Caco-2 (cell line): ENCODE measurements around the gene SLC29A3. TPM values are rescaled to one million over a fixed set of nuclear protein-coding genes. Genes with fewer than 3 reads are reported as not detected.
A peak's percentile ranks its signal among the peaks of the same experiment; 100 is the strongest.

ENCODE experiments used
- BruUV-seq: library from RNA; stranded (reverse); fragments of 400-500 nt; replicated peaks from 2 replicates; lab custom pipeline; 2021; lab: Mats Ljungman, UMichigan
- CTCF ChIA-PET: fragments of 300-600 bp; sonication (Branson Sonifier 250); formaldehyde crosslinking; loops from one replicate; lab custom pipeline; 2022; ENCODE audit warnings: antibody characterized with exemption; lab: Charles Lee
- POLR2A ChIA-PET: fragments of 300-600 bp; sonication (Branson Sonifier 250); formaldehyde crosslinking; loops from one replicate; lab custom pipeline; 2022; ENCODE audit warnings: antibody characterized with exemption; lab: Charles Lee
- DNase-seq, 2 experiments: peaks; one replicate each; pipeline versions ENCODE4 v3.0.0 to v3.0.0-alpha.2; 2020 to 2022
- H3K27me3 ChIP-seq: replicated peaks from 2 replicates; pipeline ENCODE4 v1.6.0; 2011; ENCODE audit warnings: low read length; ENCODE audit not compliant: control insufficient read depth, insufficient read depth
- H3K36me3 ChIP-seq: 2 replicates; pipeline ENCODE4 v1.5.1; 2011; ENCODE audit warnings: low read length; ENCODE audit not compliant: control insufficient read depth, insufficient read depth
- H3K4me1 ChIP-seq: fragments of 250-450 bp; sonication (Bioruptor Pico); 2 replicates; pipeline ENCODE4 v1.5.1; 2020; ENCODE audit warnings: mild to moderate bottlenecking
- H3K4me3 ChIP-seq: 2 replicates; pipeline ENCODE4 v1.5.1; 2011; ENCODE audit warnings: low read depth, mild to moderate bottlenecking, control low read depth, low read length
- H3K9me3 ChIP-seq: fragments of 250-450 bp; sonication (Bioruptor Pico); 2 replicates; pipeline ENCODE4 v1.5.1; 2020; ENCODE audit warnings: mild to moderate bottlenecking, moderate library complexity
- H3K27ac Mint-ChIP-seq: one replicate; pipeline ENCODE4 v1.8.0; 2022; ENCODE audit warnings: mixed read lengths; ENCODE audit not compliant: unreplicated experiment
- H3K27me3 Mint-ChIP-seq: one replicate; pipeline ENCODE4 v1.8.0; 2022; ENCODE audit warnings: mixed read lengths; ENCODE audit not compliant: insufficient read depth, unreplicated experiment
- H3K36me3 Mint-ChIP-seq: one replicate; pipeline ENCODE4 v1.8.0; 2022; ENCODE audit warnings: mild to moderate bottlenecking, mixed read lengths; ENCODE audit not compliant: insufficient read depth, unreplicated experiment
- H3K4me1 Mint-ChIP-seq: one replicate; pipeline ENCODE4 v1.8.0; 2022; ENCODE audit warnings: low read depth, mixed read lengths; ENCODE audit not compliant: unreplicated experiment
- H3K4me3 Mint-ChIP-seq: one replicate; pipeline ENCODE4 v1.8.0; 2022; ENCODE audit warnings: mild to moderate bottlenecking, moderate library complexity, mixed read lengths; ENCODE audit not compliant: unreplicated experiment
- H3K9me3 Mint-ChIP-seq: one replicate; pipeline ENCODE4 v1.8.0; 2022; ENCODE audit warnings: mixed read lengths; ENCODE audit not compliant: unreplicated experiment
- CTCF ChIP-seq, 2 experiments: fragments of 200-600 bp in 1 of 2; IDR thresholded peaks; 1 replicate in 1 of 2; 2 replicates in 1 of 2; pipeline versions ENCODE4 v1.5.1 to v1.8.0; 2011 to 2022; ENCODE audit warnings: antibody characterized with exemption in 1 of 2, control low read depth in 1 of 2, inconsistent platforms in 1 of 2, low read depth in 1 of 2, low read length in 1 of 2, mild to moderate bottlenecking in 1 of 2, moderate library complexity in 1 of 2; ENCODE audit not compliant: insufficient read depth in 1 of 2, severe bottlenecking in 1 of 2, unreplicated experiment in 1 of 2
- intact Hi-C: fragments of 100-400 bp; cut with micrococcal nuclease; formaldehyde crosslinking; loops from one replicate; pipeline ENCODE4 v1.10.0; 2022; ENCODE audit not compliant: unreplicated experiment
- total RNA-seq: library from RNA; stranded (reverse); gene quantifications from 2 replicates; pipeline ENCODE4 v1.2.3, GENCODE V29; 2022

Gene SLC29A3
- total RNA-seq, 1 experiment from 2014 or later: 20.7 TPM

- intact Hi-C loops: no loop called here
Measured at GRCh38 chr10:71286521-71287294, 32.4 kb upstream of the SLC29A3 start.

GRCh38 chr10:71287456-71287855 is 31.6 kb upstream of the SLC29A3 start:
- CTCF ChIA-PET: interaction anchor here (0.6 to 1.6 kb wide), 2 partner anchors 17 to 27 kb away, joined by 3 read pairs; no protein-coding TSS in a partner anchor
- H3K27ac Mint-ChIP-seq: no peak overlapping the region
- POLR2A ChIA-PET: no interaction called here
- no TSS peak for BruUV-seq
- Histone ChIP-seq H3K27me3 (no peaks in the 10 kb centered on the region), H3K36me3 (no peaks in the 10 kb centered on the region), H3K4me3 (no peak overlapping the region), H3K4me1 (peaks cover 25% of the 10 kb centered on the region), H3K9me3 (no peaks in the 10 kb centered on the region)
- no peak for DNase-seq
- no peak for TF ChIP-seq CTCF (IDR thresholded peaks at IDR 0.05; ENCODE audit: insufficient read depth in 1 of 2, low read depth in 1 of 2, low read length in 1 of 2, severe bottlenecking in 1 of 2, unreplicated experiment in 1 of 2)
- no peaks in the 10 kb centered on the region for H3K36me3 Mint-ChIP-seq
- no peak overlapping the region for H3K4me3 Mint-ChIP-seq
- peaks cover 7% of the 10 kb centered on the region for H3K4me1 Mint-ChIP-seq
- H3K27me3 Mint-ChIP-seq: no peaks in the 10 kb centered on the region
- intact Hi-C loops: no loop called here
- H3K9me3 Mint-ChIP-seq: no peaks in the 10 kb centered on the region

More at GRCh38 chr10:71286521-71287294, 32.4 kb upstream of the SLC29A3 start:
- DNase-seq: no peak
- Histone ChIP-seq H3K36me3 (no peaks in the 10 kb centered on the region), H3K9me3 (no peaks in the 10 kb centered on the region), H3K27me3 (no peaks in the 10 kb centered on the region), H3K4me1 (peaks cover 25% of the 10 kb centered on the region), H3K4me3 (no peak overlapping the region)
- peak in 1 of 2 experiments; percentile 9 for TF ChIP-seq CTCF (IDR thresholded peaks at IDR 0.05; ENCODE audit: insufficient read depth in 1 of 2, low read depth in 1 of 2, low read length in 1 of 2, severe bottlenecking in 1 of 2, unreplicated experiment in 1 of 2)
- H3K27ac Mint-ChIP-seq: no peak overlapping the region
- CTCF ChIA-PET: interaction anchor here (0.6 to 1.6 kb wide), 3 partner anchors 17 to 27 kb away, joined by 3 read pairs; no protein-coding TSS in a partner anchor
- POLR2A ChIA-PET: no interaction called here
- H3K36me3 Mint-ChIP-seq: no peaks in the 10 kb centered on the region
- no TSS peak for BruUV-seq
- H3K4me3 Mint-ChIP-seq: no peak overlapping the region
- no peaks in the 10 kb centered on the region for H3K9me3 Mint-ChIP-seq
- H3K4me1 Mint-ChIP-seq: peaks cover 7% of the 10 kb centered on the region
- no peaks in the 10 kb centered on the region for H3K27me3 Mint-ChIP-seq

- Histone ChIP-seq H3K36me3 (no peaks in the 10 kb centered on the region), H3K4me3 (no peak overlapping the region), H3K27me3 (no peaks in the 10 kb centered on the region), H3K9me3 (no peaks in the 10 kb centered on the region), H3K4me1 (peaks cover 25% of the 10 kb centered on the region)
- no peak for TF ChIP-seq CTCF (IDR thresholded peaks at IDR 0.05; ENCODE audit: insufficient read depth in 1 of 2, low read depth in 1 of 2, low read length in 1 of 2, severe bottlenecking in 1 of 2, unreplicated experiment in 1 of 2)
- Mint-ChIP-seq H3K36me3 (no peaks in the 10 kb centered on the region), H3K27ac (no peak overlapping the region), H3K9me3 (no peaks in the 10 kb centered on the region), H3K4me3 (no peak overlapping the region), H3K4me1 (peaks cover 7% of the 10 kb centered on the region), H3K27me3 (no peaks in the 10 kb centered on the region)
- no TSS peak for BruUV-seq
- no peak for DNase-seq
- ChIA-PET POLR2A (no interaction called here), CTCF (no interaction called here)
- intact Hi-C loops: no loop called here
Measured at GRCh38 chr10:71288461-71288860, 30.6 kb upstream of the SLC29A3 start.
